HepG2 (cell line): ENCODE data around the gene EBF3.

Source experiments
- BCL6 ChIP-seq: IDR thresholded peaks from 2 replicates; pipeline ENCODE4 v1.6.1; 2016; ENCODE audit warnings: missing genetic modification reagents, missing compliant biosample characterization
- CEBPB ChIP-seq: IDR thresholded peaks from 2 replicates; pipeline ENCODE4 v1.6.1; 2011; ENCODE audit warnings: low read depth, low read length, improper control_type of control experiment, borderline replicate concordance
- EZH2 ChIP-seq: conservative IDR thresholded peaks from 2 replicates; pipeline ENCODE4 v1.6.1; 2012; ENCODE audit warnings: mild to moderate bottlenecking, low read depth, low read length, moderate library complexity
- FOXO1 ChIP-seq: sonication (generic); formaldehyde crosslinking; IDR thresholded peaks from 2 replicates; pipeline ENCODE4 v1.4.0; 2020; ENCODE audit warnings: missing genetic modification reagents
- MYNN ChIP-seq: sonication (generic); formaldehyde crosslinking; IDR thresholded peaks from 2 replicates; pipeline ENCODE4 v1.4.0; 2020; ENCODE audit warnings: mild to moderate bottlenecking, low read depth, missing genetic modification reagents
- RAD51 ChIP-seq: fragments of 450-650 bp; IDR thresholded peaks from 2 replicates; pipeline ENCODE4 v1.6.1; 2016; ENCODE audit warnings: borderline replicate concordance
- RARG ChIP-seq: sonication (generic); formaldehyde crosslinking; IDR thresholded peaks from 2 replicates; pipeline ENCODE4 v1.4.0; 2020; ENCODE audit warnings: low read depth, mild to moderate bottlenecking, missing genetic modification reagents
- SIX1 ChIP-seq: sonication (generic); formaldehyde crosslinking; IDR thresholded peaks from 2 replicates; pipeline ENCODE4 v1.4.0; 2020; ENCODE audit warnings: missing genetic modification reagents, borderline replicate concordance
- TAF1 ChIP-seq: sonication (generic); formaldehyde crosslinking; IDR thresholded peaks from 2 replicates; pipeline ENCODE4 v1.4.0; 2020; ENCODE audit warnings: missing genetic modification reagents
- ZNF335 ChIP-seq: sonication (generic); formaldehyde crosslinking; IDR thresholded peaks from 2 replicates; pipeline ENCODE4 v1.4.0; 2020; ENCODE audit warnings: missing genetic modification reagents
- TF ChIP-seq, protein P1 (sequence below): sonication (generic); formaldehyde crosslinking; IDR thresholded peaks from 2 replicates; pipeline ENCODE4 v1.5.0; 2020; ENCODE audit warnings: mild to moderate bottlenecking, missing genetic modification reagents, moderate library complexity

DNA sequence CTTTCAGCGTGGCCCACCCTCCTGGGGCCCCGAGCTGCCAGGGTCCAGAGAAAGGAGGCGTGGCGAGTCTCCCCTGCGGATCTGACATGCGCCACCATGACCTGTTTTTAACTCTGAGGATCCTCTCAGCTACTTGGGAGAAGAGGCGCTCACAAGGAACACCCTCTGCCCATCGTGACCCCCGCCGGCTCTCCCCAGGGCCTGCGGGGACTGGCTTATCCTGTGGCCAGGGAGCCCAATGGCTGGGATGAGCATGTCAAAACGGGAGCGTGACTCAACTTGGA is 93.7 kb downstream of the EBF3 start:
- TF ChIP-seq, protein P1, sequence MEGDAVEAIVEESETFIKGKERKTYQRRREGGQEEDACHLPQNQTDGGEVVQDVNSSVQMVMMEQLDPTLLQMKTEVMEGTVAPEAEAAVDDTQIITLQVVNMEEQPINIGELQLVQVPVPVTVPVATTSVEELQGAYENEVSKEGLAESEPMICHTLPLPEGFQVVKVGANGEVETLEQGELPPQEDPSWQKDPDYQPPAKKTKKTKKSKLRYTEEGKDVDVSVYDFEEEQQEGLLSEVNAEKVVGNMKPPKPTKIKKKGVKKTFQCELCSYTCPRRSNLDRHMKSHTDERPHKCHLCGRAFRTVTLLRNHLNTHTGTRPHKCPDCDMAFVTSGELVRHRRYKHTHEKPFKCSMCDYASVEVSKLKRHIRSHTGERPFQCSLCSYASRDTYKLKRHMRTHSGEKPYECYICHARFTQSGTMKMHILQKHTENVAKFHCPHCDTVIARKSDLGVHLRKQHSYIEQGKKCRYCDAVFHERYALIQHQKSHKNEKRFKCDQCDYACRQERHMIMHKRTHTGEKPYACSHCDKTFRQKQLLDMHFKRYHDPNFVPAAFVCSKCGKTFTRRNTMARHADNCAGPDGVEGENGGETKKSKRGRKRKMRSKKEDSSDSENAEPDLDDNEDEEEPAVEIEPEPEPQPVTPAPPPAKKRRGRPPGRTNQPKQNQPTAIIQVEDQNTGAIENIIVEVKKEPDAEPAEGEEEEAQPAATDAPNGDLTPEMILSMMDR: no peak
- TF ChIP-seq SIX1: no peak
- TF ChIP-seq BCL6 (CRISPR knock-in tag): no peak
- no peak for TF ChIP-seq TAF1
- TF ChIP-seq ZNF335 (CRISPR knock-in tag): no peak
- TF ChIP-seq EZH2: no peak
- no peak for TF ChIP-seq MYNN (CRISPR knock-in tag)
- no peak for TF ChIP-seq RARG (CRISPR knock-in tag)
- no peak for TF ChIP-seq FOXO1 (CRISPR knock-in tag)
- TF ChIP-seq RAD51: no peak
- TF ChIP-seq CEBPB: no peak
